OCI-LY1 (cell line): Measurements from ENCODE around the gene C1QTNF1.
"Not testable (repeated sequence)": the region's sequence is repeated elsewhere in the genome, so short reads cannot be mapped to it uniquely, and the experiment has no call there.

Experiments used
- H2AFZ ChIP-seq: fragments of 200-600 bp; sonication (generic), shearing (Covaris generic); 2 replicates; pipeline ENCODE4 v1.6.0; 2014; ENCODE audit warnings: antibody characterized with exemption, mild to moderate bottlenecking, low read length
- H3F3A ChIP-seq: fragments of 200-600 bp; sonication (generic), shearing (Covaris generic); 2 replicates; pipeline ENCODE4 v1.6.0; 2014; ENCODE audit warnings: mild to moderate bottlenecking, antibody characterized with exemption, low read length, moderate library complexity; ENCODE audit not compliant: insufficient read depth
- H3K27ac ChIP-seq: fragments of 200-600 bp; sonication (generic); 2 replicates; pipeline ENCODE4 v1.5.1; 2014; ENCODE audit warnings: low read length, mixed run types, mild to moderate bottlenecking, low read depth; ENCODE audit not compliant: poor library complexity, severe bottlenecking
- H3K27me3 ChIP-seq: fragments of 200-600 bp; sonication (generic); 2 replicates; pipeline ENCODE4 v1.6.0; 2014; ENCODE audit warnings: antibody characterized with exemption, mild to moderate bottlenecking, low read length, moderate library complexity; ENCODE audit not compliant: insufficient read depth
- H3K36me3 ChIP-seq: fragments of 200-600 bp; sonication (generic); 2 replicates; pipeline ENCODE4 v1.6.1; 2014; ENCODE audit warnings: mild to moderate bottlenecking, antibody characterized with exemption, low read length, moderate library complexity, mixed read lengths; ENCODE audit not compliant: insufficient read depth
- H3K4me1 ChIP-seq: fragments of 200-600 bp; sonication (generic); 2 replicates; pipeline ENCODE4 v1.5.1; 2014; ENCODE audit warnings: mild to moderate bottlenecking, low read length, moderate library complexity; ENCODE audit not compliant: insufficient read depth, severe bottlenecking
- H3K4me2 ChIP-seq: fragments of 200-600 bp; sonication (generic), shearing (Covaris generic); 2 replicates; pipeline ENCODE4 v1.6.1; 2014; ENCODE audit warnings: low read length
- H3K4me3 ChIP-seq: fragments of 200-600 bp; sonication (generic); 2 replicates; pipeline ENCODE4 v1.5.1; 2014; ENCODE audit warnings: low read length, low read depth, mild to moderate bottlenecking, mixed read lengths; ENCODE audit not compliant: poor library complexity, severe bottlenecking
- H3K79me2 ChIP-seq: fragments of 200-600 bp; shearing (Covaris generic); 2 replicates; pipeline ENCODE4 v1.6.1; 2016; ENCODE audit warnings: mixed run types, low read length, mixed read lengths; ENCODE audit not compliant: insufficient read depth
- H3K9ac ChIP-seq: fragments of 200-600 bp; sonication (generic), shearing (Covaris generic); 2 replicates; pipeline ENCODE4 v1.6.1; 2014; ENCODE audit warnings: mild to moderate bottlenecking, low read length, mixed read lengths
- H3K9me2 ChIP-seq: fragments of 200-600 bp; sonication (generic), shearing (Covaris generic); 2 replicates; pipeline ENCODE4 v1.6.1; 2014; ENCODE audit warnings: low read depth, mild to moderate bottlenecking, low read length, mixed read lengths
- H3K9me3 ChIP-seq: fragments of 200-600 bp; shearing (Covaris generic); 2 replicates; pipeline ENCODE4 v1.6.1; 2014; ENCODE audit warnings: low read length, mixed read lengths
- H4K20me1 ChIP-seq: fragments of 200-600 bp; sonication (generic), shearing (Covaris generic); 2 replicates; pipeline ENCODE4 v1.6.0; 2016; ENCODE audit warnings: mild to moderate bottlenecking, low read length; ENCODE audit not compliant: insufficient read depth
- EZH2 ChIP-seq: fragments of 200-600 bp; sonication (generic), shearing (Covaris generic); IDR thresholded peaks from 2 replicates; pipeline ENCODE4 v1.8.0; 2017; ENCODE audit warnings: borderline replicate concordance, mixed run types, mild to moderate bottlenecking, antibody characterized with exemption, low read length, moderate library complexity, mixed read lengths
- TF ChIP-seq, protein P1 (sequence below): fragments of 200-600 bp; sonication (generic), shearing (Covaris generic); IDR thresholded peaks from 2 replicates; pipeline ENCODE4 v1.5.1; 2017; ENCODE audit warnings: mild to moderate bottlenecking, antibody characterized with exemption, low read length, moderate library complexity, mixed read lengths

The C1QTNF1 gene

DNA sequence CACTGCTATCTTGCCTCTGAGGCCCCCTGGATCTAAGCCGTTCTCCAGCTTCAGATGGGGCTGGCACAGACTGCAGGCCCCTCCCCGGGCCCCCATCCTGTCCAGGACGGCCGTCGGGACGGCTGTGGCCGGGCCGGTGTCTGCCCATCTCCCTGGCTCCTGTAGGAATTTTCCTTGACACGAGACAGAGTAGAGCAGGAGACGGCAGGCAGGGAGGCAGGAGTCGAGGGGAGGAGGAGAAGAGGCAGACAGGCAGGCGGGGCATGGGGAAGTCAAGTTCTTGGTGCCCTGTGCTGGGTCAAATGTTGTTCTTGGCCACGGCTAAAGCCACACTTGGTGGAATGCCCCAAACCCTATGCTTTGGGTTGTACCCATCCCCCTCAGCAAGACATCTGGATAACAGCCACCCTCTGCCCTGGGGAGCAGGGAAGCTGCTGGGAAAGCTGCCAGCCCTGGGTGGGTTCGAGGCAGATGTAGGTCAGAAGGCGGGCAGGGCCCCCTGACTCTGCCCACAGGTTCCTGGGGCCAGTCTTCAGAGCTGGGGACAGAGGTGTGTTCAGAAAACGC is 4.0 kb downstream of the C1QTNF1 start:
- Histone ChIP-seq H3K79me2 (no peaks in the 10 kb centered on the region), H3K27me3 (peaks cover 12% of the 10 kb centered on the region; the same call in 1 of the 2 replicates), H3K4me1 (no peaks in the 10 kb centered on the region), H3K9ac (no peak overlapping the region), H3K4me3 (no peak overlapping the region), H3K9me2 (no peaks in the 10 kb centered on the region), H2AFZ (no peak overlapping the region), H3K36me3 (no peaks in the 10 kb centered on the region), H3F3A (no peaks in the 10 kb centered on the region), H3K27ac (no peak overlapping the region), H3K4me2 (no peak overlapping the region), H3K9me3 (no peaks in the 10 kb centered on the region), H4K20me1 (no peaks in the 10 kb centered on the region)
- no peak for TF ChIP-seq EZH2
- TF ChIP-seq, protein P1, sequence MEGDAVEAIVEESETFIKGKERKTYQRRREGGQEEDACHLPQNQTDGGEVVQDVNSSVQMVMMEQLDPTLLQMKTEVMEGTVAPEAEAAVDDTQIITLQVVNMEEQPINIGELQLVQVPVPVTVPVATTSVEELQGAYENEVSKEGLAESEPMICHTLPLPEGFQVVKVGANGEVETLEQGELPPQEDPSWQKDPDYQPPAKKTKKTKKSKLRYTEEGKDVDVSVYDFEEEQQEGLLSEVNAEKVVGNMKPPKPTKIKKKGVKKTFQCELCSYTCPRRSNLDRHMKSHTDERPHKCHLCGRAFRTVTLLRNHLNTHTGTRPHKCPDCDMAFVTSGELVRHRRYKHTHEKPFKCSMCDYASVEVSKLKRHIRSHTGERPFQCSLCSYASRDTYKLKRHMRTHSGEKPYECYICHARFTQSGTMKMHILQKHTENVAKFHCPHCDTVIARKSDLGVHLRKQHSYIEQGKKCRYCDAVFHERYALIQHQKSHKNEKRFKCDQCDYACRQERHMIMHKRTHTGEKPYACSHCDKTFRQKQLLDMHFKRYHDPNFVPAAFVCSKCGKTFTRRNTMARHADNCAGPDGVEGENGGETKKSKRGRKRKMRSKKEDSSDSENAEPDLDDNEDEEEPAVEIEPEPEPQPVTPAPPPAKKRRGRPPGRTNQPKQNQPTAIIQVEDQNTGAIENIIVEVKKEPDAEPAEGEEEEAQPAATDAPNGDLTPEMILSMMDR = no peak

- H3K9me2 ChIP-seq = no peaks in the 10 kb centered on the region
- no peak for TF ChIP-seq EZH2
- TF ChIP-seq, protein P1 = no peak
- H3K9ac ChIP-seq = no peak overlapping the region
- no peaks in the 10 kb centered on the region for H3K79me2 ChIP-seq
- no peaks in the 10 kb centered on the region for H3K9me3 ChIP-seq
- no peak overlapping the region for H3K4me3 ChIP-seq
- no peaks in the 10 kb centered on the region for H3K4me1 ChIP-seq
- no peak overlapping the region for H3K27ac ChIP-seq
- no peaks in the 10 kb centered on the region for H3F3A ChIP-seq
- H3K27me3 ChIP-seq = peaks cover 12% of the 10 kb centered on the region; the same call in 1 of the 2 replicates
- H3K36me3 ChIP-seq = no peaks in the 10 kb centered on the region
- no peak overlapping the region for H3K4me2 ChIP-seq
- no peak overlapping the region for H2AFZ ChIP-seq
- no peaks in the 10 kb centered on the region for H4K20me1 ChIP-seq
These were observed 4.7 kb downstream of the C1QTNF1 start for GRCh38 chr17:79028496-79029326.

DNA sequence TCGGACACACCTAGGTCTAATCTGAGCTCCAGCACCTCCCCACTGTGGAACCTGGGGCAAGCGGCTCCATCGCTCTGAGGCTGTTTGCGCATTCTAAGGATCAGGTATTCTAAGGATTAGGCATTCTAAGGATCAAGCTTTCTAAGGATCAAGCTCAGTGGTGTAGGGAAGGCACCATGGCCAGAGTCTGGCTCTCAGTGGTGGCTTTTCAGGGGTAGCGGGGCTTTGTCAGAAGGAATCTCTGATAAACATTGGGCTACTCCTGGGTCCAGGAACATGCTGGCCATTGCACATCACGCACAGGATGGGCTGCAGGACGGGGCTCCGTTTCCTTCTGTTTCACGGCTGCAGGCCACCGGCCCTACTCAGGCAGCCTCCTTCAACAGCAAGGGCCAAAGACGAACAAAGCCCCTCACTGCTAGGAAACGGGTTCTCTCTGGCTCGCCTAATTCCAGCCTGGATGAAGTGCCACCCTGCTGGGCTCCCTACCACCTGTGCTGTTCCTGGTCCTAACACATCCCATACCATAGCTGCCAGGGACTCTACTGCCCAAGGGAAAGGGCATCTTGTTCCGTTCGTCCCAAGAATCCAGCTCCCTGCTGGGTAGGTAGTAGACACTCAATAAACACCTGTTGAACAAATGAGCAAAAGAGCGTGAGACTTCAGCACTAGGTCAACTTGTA is 5.5 kb downstream of the C1QTNF1 start:
- Histone ChIP-seq H3K4me1 (no peaks in the 10 kb centered on the region), H4K20me1 (no peaks in the 10 kb centered on the region), H2AFZ (no peak overlapping the region), H3K4me3 (no peak overlapping the region), H3K27me3 (0 out of 2 replicates have a peak, but pooled peaks cover 12% of the 10 kb centered on the region), H3K9me2 (no peaks in the 10 kb centered on the region), H3K9ac (no peak overlapping the region), H3K9me3 (no peaks in the 10 kb centered on the region), H3K27ac (no peak overlapping the region), H3K79me2 (no peaks in the 10 kb centered on the region), H3K36me3 (no peaks in the 10 kb centered on the region), H3F3A (no peaks in the 10 kb centered on the region), H3K4me2 (no peak overlapping the region)
- TF ChIP-seq EZH2 = no peak
- TF ChIP-seq, protein P1 = no peak

- not testable (repeated sequence) for H3K27ac ChIP-seq, H3K9ac ChIP-seq, H3K4me3 ChIP-seq, H3F3A ChIP-seq, H3K79me2 ChIP-seq, H4K20me1 ChIP-seq, H3K4me1 ChIP-seq, H3K36me3 ChIP-seq, H3K4me2 ChIP-seq, H3K9me2 ChIP-seq, H3K27me3 ChIP-seq, H2AFZ ChIP-seq, H3K9me3 ChIP-seq
These were observed 6.7 kb downstream of the C1QTNF1 start for GRCh38 chr17:79030636-79031035.
